Lower leg skin (tissue), 3 donors: ENCODE measurements around the gene NTF4.
"Not testable (repeated sequence)": the region's sequence is repeated elsewhere in the genome, so short reads cannot be mapped to it uniquely, and the experiment has no call there.

ENCODE experiments used
- POLR2A ChIP-seq, 2 donors: fragments of 450-650 bp; IDR thresholded peaks; one replicate each; pipeline ENCODE4 v1.6.1; 2016 to 2017; ENCODE audit warnings: antibody characterized with exemption in 2 of 2, mild to moderate bottlenecking in 1 of 2, moderate library complexity in 1 of 2
- TF ChIP-seq, protein P1 (sequence below), 3 donors: fragments of 450-650 bp; IDR thresholded peaks; one replicate each; pipeline ENCODE4 v1.5.1; 2016; ENCODE audit warnings: antibody characterized with exemption in 3 of 3, mild to moderate bottlenecking in 3 of 3, moderate library complexity in 2 of 3

DNA sequence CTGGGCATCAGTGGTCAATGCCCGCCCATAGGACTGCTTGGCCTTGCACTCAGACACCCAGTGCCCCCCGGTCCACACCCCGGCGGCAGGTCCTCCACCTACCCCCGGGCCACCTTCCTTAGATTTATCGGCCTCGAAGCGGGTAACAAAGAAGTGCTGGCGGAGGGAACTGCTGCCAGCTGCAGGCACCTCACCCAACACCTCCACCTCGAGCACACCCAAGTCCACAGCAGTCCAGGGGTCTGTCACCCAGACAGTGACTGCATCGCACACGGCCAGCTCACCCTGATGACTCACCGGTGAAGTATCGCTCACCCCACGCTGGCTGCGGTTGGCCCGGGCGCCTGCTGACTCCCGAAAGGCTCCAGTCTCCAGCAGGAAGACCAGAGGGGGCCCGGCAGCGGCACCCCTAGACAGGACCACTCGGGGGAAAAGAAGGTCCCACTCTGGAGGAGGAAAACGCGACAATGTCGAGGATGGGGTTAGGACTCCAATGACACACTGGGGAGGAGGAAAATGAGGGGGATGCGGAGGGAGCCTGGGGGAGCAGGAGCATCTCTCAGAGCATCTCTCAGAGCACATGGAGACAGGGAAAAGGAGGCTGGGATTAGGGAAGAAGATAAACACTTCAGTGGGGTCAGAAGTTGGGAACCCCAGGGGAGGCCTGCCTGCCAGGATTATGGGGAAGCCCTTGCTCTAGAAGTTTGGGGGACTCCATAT is 25.9 kb downstream of the NTF4 start:
- TF ChIP-seq, protein P1, sequence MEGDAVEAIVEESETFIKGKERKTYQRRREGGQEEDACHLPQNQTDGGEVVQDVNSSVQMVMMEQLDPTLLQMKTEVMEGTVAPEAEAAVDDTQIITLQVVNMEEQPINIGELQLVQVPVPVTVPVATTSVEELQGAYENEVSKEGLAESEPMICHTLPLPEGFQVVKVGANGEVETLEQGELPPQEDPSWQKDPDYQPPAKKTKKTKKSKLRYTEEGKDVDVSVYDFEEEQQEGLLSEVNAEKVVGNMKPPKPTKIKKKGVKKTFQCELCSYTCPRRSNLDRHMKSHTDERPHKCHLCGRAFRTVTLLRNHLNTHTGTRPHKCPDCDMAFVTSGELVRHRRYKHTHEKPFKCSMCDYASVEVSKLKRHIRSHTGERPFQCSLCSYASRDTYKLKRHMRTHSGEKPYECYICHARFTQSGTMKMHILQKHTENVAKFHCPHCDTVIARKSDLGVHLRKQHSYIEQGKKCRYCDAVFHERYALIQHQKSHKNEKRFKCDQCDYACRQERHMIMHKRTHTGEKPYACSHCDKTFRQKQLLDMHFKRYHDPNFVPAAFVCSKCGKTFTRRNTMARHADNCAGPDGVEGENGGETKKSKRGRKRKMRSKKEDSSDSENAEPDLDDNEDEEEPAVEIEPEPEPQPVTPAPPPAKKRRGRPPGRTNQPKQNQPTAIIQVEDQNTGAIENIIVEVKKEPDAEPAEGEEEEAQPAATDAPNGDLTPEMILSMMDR (IDR thresholded peaks at IDR 0.05) = not testable (repeated sequence)
- not testable (repeated sequence) for TF ChIP-seq POLR2A (IDR thresholded peaks at IDR 0.05)
